Ishikawa (cell line): ENCODE data around the gene MSMB.

Experiments used
- CEBPB ChIP-seq: IDR thresholded peaks from 2 replicates; pipeline ENCODE4 v1.6.1; 2012
- CREB1 ChIP-seq: IDR thresholded peaks from 2 replicates; pipeline ENCODE4 v1.6.1; 2012; ENCODE audit warnings: low read depth
- EGR1 ChIP-seq: IDR thresholded peaks from 2 replicates; pipeline ENCODE4 v1.6.1; 2012
- EP300 ChIP-seq: IDR thresholded peaks from 2 replicates; pipeline ENCODE4 v1.6.1; 2012; ENCODE audit warnings: borderline replicate concordance
- FOXM1 ChIP-seq: IDR thresholded peaks from 2 replicates; pipeline ENCODE4 v1.6.1; 2012; ENCODE audit warnings: low read depth, borderline replicate concordance
- NFIC ChIP-seq: IDR thresholded peaks from 2 replicates; pipeline ENCODE4 v1.6.1; 2012
- RAD21 ChIP-seq: IDR thresholded peaks from 2 replicates; pipeline ENCODE4 v1.6.1; 2012; ENCODE audit warnings: low read depth
- TAF1 ChIP-seq: IDR thresholded peaks from 2 replicates; pipeline ENCODE4 v1.6.1; 2012; ENCODE audit warnings: low read depth, mild to moderate bottlenecking
- TEAD4 ChIP-seq: IDR thresholded peaks from 2 replicates; pipeline ENCODE4 v1.6.1; 2012
- YY1 ChIP-seq: IDR thresholded peaks from 2 replicates; pipeline ENCODE4 v1.6.1; 2012; ENCODE audit warnings: low read depth
- ZBTB7A ChIP-seq: IDR thresholded peaks from 2 replicates; pipeline ENCODE4 v1.6.1; 2012; ENCODE audit warnings: low read depth
- TF ChIP-seq, protein P1 (sequence below): IDR thresholded peaks from 2 replicates; pipeline ENCODE4 v1.6.1; 2012
- TF ChIP-seq, protein P2 (sequence below): IDR thresholded peaks from 2 replicates; pipeline ENCODE4 v1.6.1; 2012; ENCODE audit warnings: low read depth, mild to moderate bottlenecking
- TF ChIP-seq, protein P3 (sequence below): IDR thresholded peaks from 2 replicates; pipeline ENCODE4 v1.6.1; 2012

The MSMB gene

DNA sequence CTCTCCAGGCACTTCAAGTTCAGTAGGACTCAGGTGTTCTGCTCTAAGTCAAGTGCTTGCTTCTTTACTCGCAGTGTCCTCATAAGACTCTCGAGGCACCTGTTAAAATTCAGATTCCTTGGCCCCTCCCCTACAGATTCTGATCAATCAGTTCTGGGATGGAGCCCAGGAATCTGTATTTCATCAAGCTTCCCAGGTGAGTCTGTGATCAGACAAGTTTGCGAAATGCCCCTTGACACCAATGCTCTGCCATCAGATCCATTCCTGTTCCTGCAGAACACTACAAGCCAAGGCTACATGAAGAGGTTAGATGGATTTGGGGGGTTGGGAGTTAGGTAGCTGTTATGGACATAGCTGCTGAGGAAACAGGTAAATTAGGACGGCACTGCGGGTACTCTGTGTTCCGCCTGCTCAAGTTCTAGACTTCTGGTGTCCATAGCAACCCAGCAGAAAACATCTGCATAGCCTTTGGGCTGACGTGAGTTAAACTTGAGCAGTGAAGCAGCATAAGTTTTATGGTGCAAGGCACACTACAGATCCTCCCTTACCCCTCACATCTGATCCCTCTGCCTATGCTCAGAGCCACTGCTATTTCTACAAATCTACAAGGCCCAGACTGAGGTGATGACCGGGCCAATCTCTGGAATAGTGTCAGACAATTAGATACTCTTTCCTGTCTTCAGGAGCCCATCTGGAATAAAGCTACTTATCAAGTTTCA lies 8.8 kb downstream of the MSMB start:
- TF ChIP-seq FOXM1 (no peak), EP300 (no peak), ZBTB7A (no peak), CEBPB (no peak), YY1 (no peak), NFIC (no peak), TAF1 (no peak), RAD21 (no peak), CREB1 (no peak), TEAD4 (no peak)
- TF ChIP-seq, protein P1, sequence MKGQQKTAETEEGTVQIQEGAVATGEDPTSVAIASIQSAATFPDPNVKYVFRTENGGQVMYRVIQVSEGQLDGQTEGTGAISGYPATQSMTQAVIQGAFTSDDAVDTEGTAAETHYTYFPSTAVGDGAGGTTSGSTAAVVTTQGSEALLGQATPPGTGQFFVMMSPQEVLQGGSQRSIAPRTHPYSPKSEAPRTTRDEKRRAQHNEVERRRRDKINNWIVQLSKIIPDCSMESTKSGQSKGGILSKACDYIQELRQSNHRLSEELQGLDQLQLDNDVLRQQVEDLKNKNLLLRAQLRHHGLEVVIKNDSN, result no peak
- TF ChIP-seq, protein P2, sequence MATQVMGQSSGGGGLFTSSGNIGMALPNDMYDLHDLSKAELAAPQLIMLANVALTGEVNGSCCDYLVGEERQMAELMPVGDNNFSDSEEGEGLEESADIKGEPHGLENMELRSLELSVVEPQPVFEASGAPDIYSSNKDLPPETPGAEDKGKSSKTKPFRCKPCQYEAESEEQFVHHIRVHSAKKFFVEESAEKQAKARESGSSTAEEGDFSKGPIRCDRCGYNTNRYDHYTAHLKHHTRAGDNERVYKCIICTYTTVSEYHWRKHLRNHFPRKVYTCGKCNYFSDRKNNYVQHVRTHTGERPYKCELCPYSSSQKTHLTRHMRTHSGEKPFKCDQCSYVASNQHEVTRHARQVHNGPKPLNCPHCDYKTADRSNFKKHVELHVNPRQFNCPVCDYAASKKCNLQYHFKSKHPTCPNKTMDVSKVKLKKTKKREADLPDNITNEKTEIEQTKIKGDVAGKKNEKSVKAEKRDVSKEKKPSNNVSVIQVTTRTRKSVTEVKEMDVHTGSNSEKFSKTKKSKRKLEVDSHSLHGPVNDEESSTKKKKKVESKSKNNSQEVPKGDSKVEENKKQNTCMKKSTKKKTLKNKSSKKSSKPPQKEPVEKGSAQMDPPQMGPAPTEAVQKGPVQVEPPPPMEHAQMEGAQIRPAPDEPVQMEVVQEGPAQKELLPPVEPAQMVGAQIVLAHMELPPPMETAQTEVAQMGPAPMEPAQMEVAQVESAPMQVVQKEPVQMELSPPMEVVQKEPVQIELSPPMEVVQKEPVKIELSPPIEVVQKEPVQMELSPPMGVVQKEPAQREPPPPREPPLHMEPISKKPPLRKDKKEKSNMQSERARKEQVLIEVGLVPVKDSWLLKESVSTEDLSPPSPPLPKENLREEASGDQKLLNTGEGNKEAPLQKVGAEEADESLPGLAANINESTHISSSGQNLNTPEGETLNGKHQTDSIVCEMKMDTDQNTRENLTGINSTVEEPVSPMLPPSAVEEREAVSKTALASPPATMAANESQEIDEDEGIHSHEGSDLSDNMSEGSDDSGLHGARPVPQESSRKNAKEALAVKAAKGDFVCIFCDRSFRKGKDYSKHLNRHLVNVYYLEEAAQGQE, result no peak
- TF ChIP-seq, protein P3, sequence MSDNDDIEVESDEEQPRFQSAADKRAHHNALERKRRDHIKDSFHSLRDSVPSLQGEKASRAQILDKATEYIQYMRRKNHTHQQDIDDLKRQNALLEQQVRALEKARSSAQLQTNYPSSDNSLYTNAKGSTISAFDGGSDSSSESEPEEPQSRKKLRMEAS, result no peak

DNA sequence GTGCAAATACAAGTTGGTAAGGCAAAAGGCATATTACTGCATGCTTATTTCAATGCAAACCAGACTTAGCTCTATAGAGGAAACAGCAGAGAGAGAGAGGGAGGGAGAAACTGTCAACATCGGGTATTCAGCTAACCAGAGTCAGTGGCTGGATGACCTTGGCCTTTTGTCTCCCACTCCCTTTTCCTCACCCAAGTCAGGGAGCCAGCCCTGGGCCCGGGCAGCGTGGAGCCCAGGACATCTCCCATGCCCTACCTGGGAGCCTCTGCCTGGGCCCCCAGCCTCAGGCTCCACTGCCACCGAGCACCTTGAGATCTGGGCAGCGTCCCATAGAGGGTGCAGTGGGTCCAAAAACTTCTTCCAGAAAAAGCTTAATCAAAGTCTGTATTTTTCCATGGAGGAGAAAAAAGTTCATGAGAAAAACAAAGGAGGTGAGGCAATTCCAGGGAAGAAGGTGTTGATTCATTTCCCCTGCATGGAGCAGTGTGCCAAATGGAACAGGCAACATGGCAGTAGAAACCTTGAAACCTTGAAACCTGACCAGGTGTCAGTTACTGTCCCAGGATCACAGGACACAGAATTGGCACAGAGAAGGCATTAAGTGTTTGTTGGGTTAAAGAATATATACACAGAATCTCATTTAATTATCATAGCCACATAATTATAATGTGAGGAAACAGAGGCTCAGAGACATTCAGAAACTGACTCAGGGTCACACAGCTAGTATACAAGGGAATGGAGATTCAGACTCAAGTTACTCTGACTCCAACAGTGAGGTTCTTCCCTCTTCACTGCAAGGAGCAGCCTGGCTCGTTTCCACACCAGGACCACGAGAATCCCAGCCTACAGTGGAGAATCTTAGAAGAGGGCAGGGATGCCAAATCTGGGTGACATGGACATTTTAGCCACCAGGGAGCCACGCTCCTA lies 9.9 kb downstream of the MSMB start:
- TF ChIP-seq RAD21 (peak; percentile 12; the same call in 1 of the 2 replicates), CEBPB (no peak)

DNA sequence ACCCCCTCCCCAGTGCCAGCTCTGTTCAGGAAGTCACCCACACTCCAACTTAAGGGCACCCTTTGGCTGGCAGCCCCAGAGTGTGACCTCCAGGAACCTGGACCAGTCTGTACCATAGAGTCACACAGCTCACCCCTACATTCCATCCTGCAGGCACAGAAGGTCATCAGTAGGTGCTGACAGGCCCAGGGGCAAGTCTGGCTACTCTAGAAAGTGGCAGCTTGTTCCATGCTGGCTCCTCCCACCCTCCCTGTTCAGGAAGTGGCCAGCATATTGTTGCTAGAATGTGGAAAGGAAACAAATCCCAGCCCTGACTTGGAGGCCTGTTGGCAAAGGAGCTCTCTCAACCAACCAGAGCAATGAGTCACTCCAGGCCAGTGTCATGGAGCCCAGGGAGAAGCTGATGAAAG lies 12.5 kb downstream of the MSMB start:
- TF ChIP-seq YY1 (no peak), CREB1 (no peak), TAF1 (no peak), EP300 (no peak), EGR1 (no peak)

DNA sequence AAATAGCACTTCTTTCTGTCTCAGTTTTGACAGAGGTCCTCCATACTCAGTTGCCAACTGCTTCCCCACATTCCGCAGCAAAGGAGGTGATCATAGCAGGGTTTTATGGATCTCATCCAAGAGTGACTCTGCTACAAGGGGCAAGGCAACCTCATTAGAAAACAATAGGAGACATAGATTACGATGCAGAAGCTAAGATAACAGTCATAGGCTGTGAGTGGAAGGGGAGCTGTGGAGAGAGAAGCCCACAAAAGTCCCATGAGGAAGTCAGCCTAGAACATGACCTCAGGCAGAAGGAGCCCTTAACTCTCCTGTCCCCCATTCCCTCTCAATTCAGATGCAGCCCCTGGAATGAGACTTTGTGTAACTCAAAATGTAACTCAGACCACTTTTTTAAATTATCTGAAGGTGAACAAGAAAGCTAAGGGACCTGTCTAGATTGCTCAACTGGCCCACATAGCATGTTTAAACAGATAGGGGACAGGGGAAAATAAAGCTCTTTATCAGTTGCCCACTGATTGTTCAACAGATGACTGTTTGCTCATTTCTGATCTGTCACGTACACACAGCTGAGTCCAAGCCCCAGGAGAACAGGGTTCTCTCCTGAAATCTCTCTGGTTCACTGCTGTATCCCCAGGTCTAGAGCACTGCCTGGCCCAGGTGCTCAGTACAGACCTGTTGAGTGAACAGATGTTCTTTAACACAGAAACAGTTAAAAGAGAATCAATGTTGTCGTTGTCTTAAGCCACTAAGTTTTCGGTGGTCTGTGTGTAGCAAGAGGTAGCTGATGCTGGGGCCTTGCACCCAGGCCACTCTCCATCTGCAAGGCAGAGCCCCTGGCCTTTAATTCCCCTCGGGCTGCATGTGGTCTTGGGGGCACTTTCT lies 14.2 kb downstream of the MSMB start:
- TF ChIP-seq CEBPB (no peak), YY1 (no peak)

DNA sequence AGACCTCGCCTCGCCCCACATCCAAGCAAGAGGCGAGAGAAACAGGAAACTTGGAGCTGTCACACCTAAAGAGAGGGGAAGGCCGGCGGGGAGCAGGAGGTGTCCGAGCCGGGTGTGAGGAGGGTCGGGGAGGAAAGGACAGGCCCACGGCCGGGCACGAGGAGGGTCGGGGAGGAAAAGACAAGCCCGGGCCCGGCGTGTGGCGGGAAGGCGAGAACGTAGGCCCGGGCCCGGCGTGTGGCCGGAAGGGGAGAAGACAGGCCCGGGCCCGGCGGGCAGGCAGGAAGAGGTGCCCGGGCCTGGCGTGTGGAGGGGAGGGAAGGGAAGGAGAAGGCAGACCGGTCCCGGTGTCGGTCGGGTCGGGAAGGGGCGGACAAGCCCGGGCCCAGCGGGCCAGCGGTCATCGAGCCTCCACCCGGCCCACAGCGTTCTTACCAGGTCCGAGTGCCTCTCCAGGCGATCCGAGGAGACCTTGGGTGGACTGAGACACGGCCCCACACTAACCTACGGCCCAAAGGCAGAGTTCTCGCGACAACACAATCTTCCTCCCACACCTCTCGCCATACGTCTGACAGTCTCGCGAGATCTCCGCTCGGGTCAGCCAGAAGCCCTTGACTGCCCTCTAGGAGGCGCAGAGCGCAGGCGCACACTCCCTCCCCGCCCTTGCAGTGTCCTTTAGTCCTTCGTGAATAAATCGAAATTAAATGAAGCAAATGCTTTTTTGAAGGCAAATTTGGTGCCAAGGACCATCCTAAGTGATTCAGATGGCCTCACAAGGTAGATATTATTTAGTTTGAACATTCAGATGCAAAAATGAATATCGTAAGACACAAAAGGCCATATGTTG lies 15.8 kb downstream of the MSMB start, which contains the start of gene NCOA4:
TSS of gene NCOA4 (minus strand) at position 533 of the 847 bp plus-strand sequence. CDS start 13,943 bp downstream, outside the sequence.
- TF ChIP-seq EGR1 (peak; percentile 56; the same call in 1 of the 2 replicates), TAF1 (peak; percentile 84)
- TF ChIP-seq, protein P3, result peak; percentile 70
- TF ChIP-seq, protein P2, result no peak
